Prostate gland (tissue), 2 donors: ENCODE results near the gene TEF.

Experiments
- CTCF ChIP-seq, 4 experiments: fragments of 200-600 bp in 2 of 4; fragments of 450-650 bp in 2 of 4; sonication (generic) in 2 of 4; IDR thresholded peaks; 1 replicate in 3 of 4; 2 replicates in 1 of 4; pipeline ENCODE4 v1.5.1; 2016 to 2019; ENCODE audit warnings: antibody characterized with exemption in 4 of 4, mild to moderate bottlenecking in 2 of 4, moderate library complexity in 2 of 4
- POLR2A ChIP-seq: fragments of 450-650 bp; IDR thresholded peaks from one replicate; pipeline ENCODE4 v1.6.1; 2016; ENCODE audit warnings: antibody characterized with exemption, mild to moderate bottlenecking

- no peak for TF ChIP-seq CTCF (IDR thresholded peaks at IDR 0.05)
- no peak for TF ChIP-seq POLR2A
Measured at GRCh38 chr22:41408665-41409064, 26.9 kb downstream of the TEF start.
